Measurements from ENCODE around the gene GPR42.
A peak's percentile ranks its signal among the peaks of the same experiment; 100 is the strongest.

Gene GPR42

GRCh38 chr19:35370722-35371121 is at the start of gene GPR42:
GPR42 (plus strand) TSS chr19:35371068; CDS start chr19:35371360, 292 bp downstream.
- DNase-seq = no peak

GRCh38 chr19:35321291-35321690 is 49.6 kb upstream of the GPR42 start:
- DNase-seq = no peak

GRCh38 chr19:35322014-35322413 is 48.9 kb upstream of the GPR42 start:
- DNase-seq = no peak

- no peak for DNase-seq
Observed at GRCh38 chr19:35327642-35328041, 43.2 kb upstream of the GPR42 start.

GRCh38 chr19:35328851-35329285 is 42.0 kb upstream of the GPR42 start, which contains the start of gene CD22:
CD22 (plus strand) TSS chr19:35329187; CDS start chr19:35332041, 2,854 bp downstream.
- no peak for DNase-seq

- DNase-seq = no peak
Observed at GRCh38 chr19:35329323-35329722, 41.5 kb upstream of the GPR42 start.

- DNase-seq = no peak
Observed at GRCh38 chr19:35330475-35330874, 40.4 kb upstream of the GPR42 start.

- no peak for DNase-seq
Observed at GRCh38 chr19:35331551-35332214, 39.2 kb upstream of the GPR42 start.

- DNase-seq = peak in 4 of 6 experiments; percentile 3 to 27 (median 20)
Observed at GRCh38 chr19:35332817-35333216, 38.1 kb upstream of the GPR42 start.

GRCh38 chr19:35334144-35334753 is 36.6 kb upstream of the GPR42 start:
- DNase-seq = no peak

- DNase-seq = no peak
Observed at GRCh38 chr19:35336166-35336955, 34.5 kb upstream of the GPR42 start.

GRCh38 chr19:35337097-35337983 is 33.5 kb upstream of the GPR42 start:
- no peak for DNase-seq

GRCh38 chr19:35337984-35338296 is 32.9 kb upstream of the GPR42 start:
- DNase-seq = no peak

GRCh38 chr19:35340431-35340830 is 30.4 kb upstream of the GPR42 start:
- DNase-seq = no peak

- DNase-seq = no peak
Observed at GRCh38 chr19:35341006-35341405, 29.9 kb upstream of the GPR42 start.

- no peak for DNase-seq
Observed at GRCh38 chr19:35341565-35342225, 29.2 kb upstream of the GPR42 start.

GRCh38 chr19:35342430-35342829 is 28.4 kb upstream of the GPR42 start:
- DNase-seq = no peak

- DNase-seq = no peak
Observed at GRCh38 chr19:35344511-35345031, 26.3 kb upstream of the GPR42 start.

- DNase-seq = no peak
Observed at GRCh38 chr19:35345671-35346111, 25.2 kb upstream of the GPR42 start.

GRCh38 chr19:35346193-35347052 is 24.4 kb upstream of the GPR42 start:
- DNase-seq = peak; percentile 39 to 75 (median 59)

Data from stimulated activated naive CD4-positive, alpha-beta T cell (primary cell).